VCaP (cell line): Measurements from ENCODE around the gene COL25A1.

Experiments
- H3K27ac ChIP-seq: fragments of 450-650 bp; 2 replicates; pipeline ENCODE4 v1.5.1; 2017
- TF ChIP-seq, protein P1 (sequence below): fragments of 450-650 bp; conservative IDR thresholded peaks from 2 replicates; pipeline ENCODE4 v1.5.1; 2017; ENCODE audit warnings: mild to moderate bottlenecking, moderate library complexity

COL25A1 gene

DNA sequence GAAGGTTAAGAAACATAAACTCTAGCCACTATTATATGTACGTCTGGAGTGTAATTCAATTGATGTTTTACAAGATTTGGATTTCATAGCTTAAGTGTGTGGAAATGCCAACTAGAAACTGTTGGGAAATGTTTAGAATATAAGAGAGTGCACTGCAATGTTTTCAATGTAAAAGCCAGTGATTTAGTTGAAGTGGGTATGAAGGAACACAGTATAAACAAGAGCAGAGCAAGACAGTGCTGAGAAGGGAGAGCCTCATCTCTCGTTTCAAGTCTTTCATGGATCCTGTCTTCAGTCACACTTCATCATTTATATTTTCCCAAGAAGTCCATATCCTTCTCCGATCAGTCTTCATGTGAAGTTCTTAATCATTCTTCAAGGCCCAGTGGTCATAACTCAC lies 375.7 kb downstream of the COL25A1 start:
- TF ChIP-seq, protein P1, sequence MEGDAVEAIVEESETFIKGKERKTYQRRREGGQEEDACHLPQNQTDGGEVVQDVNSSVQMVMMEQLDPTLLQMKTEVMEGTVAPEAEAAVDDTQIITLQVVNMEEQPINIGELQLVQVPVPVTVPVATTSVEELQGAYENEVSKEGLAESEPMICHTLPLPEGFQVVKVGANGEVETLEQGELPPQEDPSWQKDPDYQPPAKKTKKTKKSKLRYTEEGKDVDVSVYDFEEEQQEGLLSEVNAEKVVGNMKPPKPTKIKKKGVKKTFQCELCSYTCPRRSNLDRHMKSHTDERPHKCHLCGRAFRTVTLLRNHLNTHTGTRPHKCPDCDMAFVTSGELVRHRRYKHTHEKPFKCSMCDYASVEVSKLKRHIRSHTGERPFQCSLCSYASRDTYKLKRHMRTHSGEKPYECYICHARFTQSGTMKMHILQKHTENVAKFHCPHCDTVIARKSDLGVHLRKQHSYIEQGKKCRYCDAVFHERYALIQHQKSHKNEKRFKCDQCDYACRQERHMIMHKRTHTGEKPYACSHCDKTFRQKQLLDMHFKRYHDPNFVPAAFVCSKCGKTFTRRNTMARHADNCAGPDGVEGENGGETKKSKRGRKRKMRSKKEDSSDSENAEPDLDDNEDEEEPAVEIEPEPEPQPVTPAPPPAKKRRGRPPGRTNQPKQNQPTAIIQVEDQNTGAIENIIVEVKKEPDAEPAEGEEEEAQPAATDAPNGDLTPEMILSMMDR, result no peak
- H3K27ac ChIP-seq, result no peak overlapping the region

DNA sequence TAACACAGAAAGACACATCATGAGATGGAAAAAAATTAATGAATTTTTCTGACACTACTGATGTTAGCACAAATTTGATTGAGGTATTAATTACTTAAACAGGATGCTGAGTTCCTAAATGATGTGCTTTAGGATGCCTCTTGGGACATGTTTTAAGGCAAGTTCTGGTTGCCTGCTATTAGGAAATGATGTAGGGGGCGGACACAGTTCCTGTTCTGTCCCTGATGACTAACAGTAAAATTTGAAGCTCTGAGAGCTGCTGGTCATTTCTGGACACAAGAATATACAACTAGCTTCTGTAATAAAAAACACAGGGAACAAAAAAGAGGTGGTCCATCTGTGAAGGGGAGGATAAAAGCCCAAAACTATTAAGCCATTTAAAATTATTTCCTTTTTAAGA lies 376.4 kb downstream of the COL25A1 start:
- TF ChIP-seq, protein P1, result no peak
- H3K27ac ChIP-seq, result no peak overlapping the region

DNA sequence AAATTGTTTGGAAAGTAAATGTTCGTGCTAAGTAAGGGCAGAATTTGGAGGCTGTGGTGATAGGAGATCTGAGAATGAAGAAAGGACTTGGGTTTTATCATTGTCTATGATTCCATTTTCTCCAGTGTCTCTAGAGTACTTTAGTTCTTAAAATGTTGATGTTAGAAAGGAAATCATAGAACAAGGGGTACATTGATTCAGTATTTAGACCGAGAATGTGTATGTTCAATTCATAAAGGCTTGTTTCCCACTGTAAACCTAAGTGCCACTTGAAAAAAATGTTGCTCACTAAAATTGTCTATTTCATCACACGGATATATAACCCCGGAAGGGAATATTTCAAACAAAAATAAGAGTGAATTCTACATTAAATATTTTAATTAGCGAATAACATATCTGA lies 380.3 kb downstream of the COL25A1 start:
- TF ChIP-seq, protein P1, result no peak
- H3K27ac ChIP-seq, result no peak overlapping the region

DNA sequence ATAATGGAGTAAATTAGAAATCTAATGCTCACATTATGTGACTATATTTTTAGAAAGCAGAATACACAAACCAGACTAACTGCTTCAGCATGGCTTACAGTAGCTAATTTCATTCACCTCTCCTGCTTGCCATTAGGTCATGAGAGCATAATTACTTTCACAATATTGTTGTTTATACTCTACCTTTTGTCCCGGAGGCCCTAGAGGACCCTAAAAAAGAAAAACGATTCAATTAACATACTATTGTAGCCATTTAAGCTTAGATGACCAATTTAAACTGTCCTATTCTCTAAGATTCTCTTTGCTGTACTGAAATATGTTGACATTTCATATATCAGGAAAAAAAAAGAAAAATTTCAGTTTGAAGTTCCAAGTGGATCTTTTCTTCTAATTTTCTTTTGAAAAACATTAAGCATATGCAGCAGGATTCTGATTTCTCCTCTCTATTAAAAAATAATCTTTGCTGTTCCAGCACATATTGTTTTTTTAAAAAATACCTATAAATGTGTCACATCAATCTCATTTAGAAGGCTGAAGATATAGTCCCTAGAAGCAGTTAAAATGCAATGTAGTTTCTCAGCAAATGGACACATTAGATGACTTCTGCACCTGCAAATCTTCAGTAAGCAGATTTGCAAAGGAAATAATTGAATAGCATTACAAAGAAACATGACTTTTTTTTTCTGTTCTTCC lies 381.9 kb downstream of the COL25A1 start:
- no peak overlapping the region for H3K27ac ChIP-seq
- TF ChIP-seq, protein P1, result no peak

DNA sequence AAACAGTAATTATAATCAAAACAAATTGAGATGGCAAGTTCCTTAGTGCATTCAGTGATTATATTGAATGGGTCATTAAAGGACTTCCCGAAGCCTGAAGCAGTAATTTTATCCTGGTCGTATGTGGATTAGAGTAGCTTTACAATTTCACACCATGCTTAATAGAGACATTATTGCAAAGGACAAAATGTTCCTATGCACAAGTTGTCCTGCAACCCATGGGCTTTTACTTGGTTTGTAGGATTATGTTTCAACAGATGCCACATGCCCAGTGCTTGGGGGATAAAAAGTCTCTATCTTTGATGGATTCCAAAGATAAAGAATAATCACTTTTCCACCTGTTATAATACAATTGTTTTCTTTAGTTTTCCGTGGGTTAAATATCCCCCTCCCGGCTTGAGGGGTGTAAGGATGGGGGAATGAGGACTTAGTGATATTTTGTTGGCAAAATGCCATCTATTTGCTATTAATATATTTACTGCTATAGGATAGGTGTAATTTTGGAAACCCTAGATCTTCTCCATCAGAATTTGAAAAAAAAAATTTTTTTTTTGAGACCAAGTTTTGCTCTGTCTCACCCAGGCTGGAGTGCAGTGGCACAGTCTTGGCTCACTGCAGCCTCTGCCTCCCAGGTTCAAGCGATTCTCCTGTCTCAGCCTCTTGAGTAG lies 383.1 kb downstream of the COL25A1 start:
- no peak overlapping the region for H3K27ac ChIP-seq
- TF ChIP-seq, protein P1, result no peak

DNA sequence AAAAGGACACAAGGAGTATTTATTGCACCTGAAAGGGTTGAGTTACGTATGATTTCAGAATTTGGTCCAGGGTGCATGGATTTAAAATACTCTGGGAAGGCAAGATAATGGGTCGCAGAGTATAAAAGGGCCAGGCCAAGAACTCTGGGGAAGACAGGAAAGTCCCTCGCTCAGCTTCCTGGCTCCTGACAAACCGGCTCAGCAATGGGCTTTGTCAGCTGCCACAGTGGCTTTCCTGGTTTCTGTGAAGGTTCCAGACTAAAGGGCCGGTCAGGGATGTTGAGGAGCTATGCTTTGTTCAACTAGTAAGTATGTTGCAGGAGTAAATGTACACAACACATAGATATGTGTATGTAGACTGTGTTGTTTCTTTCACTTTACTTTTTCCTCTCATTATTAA lies 385.2 kb downstream of the COL25A1 start:
- H3K27ac ChIP-seq, result no peak overlapping the region

DNA sequence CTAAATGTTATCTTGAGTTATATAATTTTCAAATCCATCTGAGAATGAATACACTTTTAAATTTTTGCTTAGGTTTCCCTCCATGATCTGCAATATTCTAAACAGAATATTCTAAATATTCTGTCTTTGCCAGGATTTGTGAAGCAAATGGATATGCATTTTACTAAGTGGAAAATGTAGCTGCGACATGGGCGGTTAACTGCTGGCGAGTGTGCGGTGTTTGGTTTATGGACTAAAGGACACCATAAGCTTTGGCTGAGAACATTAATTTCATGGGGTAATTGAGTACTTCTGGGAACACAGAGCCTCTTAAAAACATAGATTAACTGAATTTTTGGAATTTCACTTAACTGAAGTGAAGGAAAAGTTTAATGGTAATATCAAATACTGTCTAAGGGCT lies 385.8 kb downstream of the COL25A1 start:
- TF ChIP-seq, protein P1, result no peak

More for the DNA sequence above, 385.2 kb downstream of the COL25A1 start:
- TF ChIP-seq, protein P1, result no peak

More for the DNA sequence above, 385.8 kb downstream of the COL25A1 start:
- H3K27ac ChIP-seq, result no peak overlapping the region
